Skeletal muscle satellite cell (primary cell): ENCODE measurements around the gene NFAM1.

Experiments used
- H3K27me3 ChIP-seq: 2 replicates; pipeline ENCODE4 v1.7.0; 2013; ENCODE audit warnings: low read length; ENCODE audit not compliant: control insufficient read depth, insufficient read depth
- H3K36me3 ChIP-seq: 2 replicates; pipeline ENCODE4 v1.7.0; 2013; ENCODE audit warnings: mild to moderate bottlenecking, control low read depth, low read length; ENCODE audit not compliant: insufficient read depth
- H3K4me1 ChIP-seq: 2 replicates; pipeline ENCODE4 v1.7.0; 2013; ENCODE audit warnings: low read length; ENCODE audit not compliant: control insufficient read depth, insufficient read depth
- H3K4me2 ChIP-seq: 2 replicates; pipeline ENCODE4 v1.7.0; 2013; ENCODE audit warnings: mild to moderate bottlenecking, low read length
- H3K4me3 ChIP-seq: 2 replicates; pipeline ENCODE4 v1.7.0; 2013; ENCODE audit warnings: low read length
- H3K9ac ChIP-seq: 2 replicates; pipeline ENCODE4 v1.7.0; 2013; ENCODE audit warnings: mild to moderate bottlenecking, low read depth, low read length, moderate library complexity
- H3K9me3 ChIP-seq: replicated peaks from 2 replicates; pipeline ENCODE4 v1.7.0; 2013; ENCODE audit warnings: mild to moderate bottlenecking, control low read depth, low read length

NFAM1 gene

GRCh38 chr22:42361523-42361922 lies 70.7 kb downstream of the NFAM1 start:
- Histone ChIP-seq H3K36me3 (no peaks in the 10 kb centered on the region), H3K4me2 (no peak overlapping the region), H3K27me3 (peaks cover 77% of the 10 kb centered on the region), H3K4me3 (no peak overlapping the region), H3K4me1 (no peaks in the 10 kb centered on the region), H3K9ac (no peak overlapping the region), H3K9me3 (no peaks in the 10 kb centered on the region)

- Histone ChIP-seq H3K9ac (no peak overlapping the region), H3K4me1 (no peaks in the 10 kb centered on the region), H3K4me2 (no peak overlapping the region), H3K27me3 (peaks cover 68% of the 10 kb centered on the region), H3K36me3 (no peaks in the 10 kb centered on the region), H3K4me3 (no peak overlapping the region), H3K9me3 (no peaks in the 10 kb centered on the region)
These were observed 71.9 kb downstream of the NFAM1 start for GRCh38 chr22:42360348-42360747.

GRCh38 chr22:42358643-42359558 lies 73.3 kb downstream of the NFAM1 start:
- Histone ChIP-seq H3K36me3 (no peaks in the 10 kb centered on the region), H3K4me3 (no peak overlapping the region), H3K9me3 (no peaks in the 10 kb centered on the region), H3K4me2 (no peak overlapping the region), H3K27me3 (peaks cover 58% of the 10 kb centered on the region), H3K4me1 (no peaks in the 10 kb centered on the region), H3K9ac (no peak overlapping the region)

- H3K4me2 ChIP-seq, result no peak overlapping the region
- no peaks in the 10 kb centered on the region for H3K36me3 ChIP-seq
- peaks cover 51% of the 10 kb centered on the region for H3K27me3 ChIP-seq
- no peak overlapping the region for H3K4me3 ChIP-seq
- H3K9ac ChIP-seq, result no peak overlapping the region
- H3K4me1 ChIP-seq, result no peaks in the 10 kb centered on the region
- no peaks in the 10 kb centered on the region for H3K9me3 ChIP-seq
These were observed 74.4 kb downstream of the NFAM1 start for GRCh38 chr22:42357634-42358296.

GRCh38 chr22:42357221-42357620 lies 75.0 kb downstream of the NFAM1 start:
- no peaks in the 10 kb centered on the region for H3K4me1 ChIP-seq
- peaks cover 47% of the 10 kb centered on the region for H3K27me3 ChIP-seq
- no peaks in the 10 kb centered on the region for H3K9me3 ChIP-seq
- H3K36me3 ChIP-seq, result no peaks in the 10 kb centered on the region
- no peak overlapping the region for H3K9ac ChIP-seq
- H3K4me3 ChIP-seq, result no peak overlapping the region
- H3K4me2 ChIP-seq, result no peak overlapping the region

DNA sequence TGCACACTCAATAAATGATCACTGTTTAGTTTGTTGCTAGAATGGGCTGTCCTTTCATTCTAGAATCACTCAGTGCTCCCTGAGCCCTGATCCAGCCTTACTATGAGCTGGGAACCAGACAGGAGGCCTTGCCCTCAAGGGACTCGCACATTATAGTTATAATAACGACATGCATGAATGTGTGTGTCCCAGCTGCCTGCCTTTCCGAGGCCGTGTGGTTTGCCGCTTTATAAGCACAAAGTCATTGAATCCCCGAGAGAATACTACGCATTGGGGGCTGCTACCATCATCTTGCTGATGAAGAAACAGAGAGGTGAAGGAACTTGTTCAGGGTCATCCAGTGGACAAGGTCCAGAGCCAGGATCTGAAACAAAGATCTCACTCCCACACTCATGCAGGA lies 75.7 kb downstream of the NFAM1 start:
- Histone ChIP-seq H3K36me3 (no peaks in the 10 kb centered on the region), H3K9ac (no peak overlapping the region), H3K4me2 (no peak overlapping the region), H3K27me3 (peaks cover 42% of the 10 kb centered on the region), H3K9me3 (no peaks in the 10 kb centered on the region), H3K4me3 (no peak overlapping the region), H3K4me1 (no peaks in the 10 kb centered on the region)

GRCh38 chr22:42353883-42354727 lies 78.1 kb downstream of the NFAM1 start:
- peaks cover 25% of the 10 kb centered on the region for H3K27me3 ChIP-seq
- H3K4me2 ChIP-seq, result no peak overlapping the region
- no peaks in the 10 kb centered on the region for H3K4me1 ChIP-seq
- H3K9me3 ChIP-seq, result no peaks in the 10 kb centered on the region
- no peaks in the 10 kb centered on the region for H3K36me3 ChIP-seq
- H3K4me3 ChIP-seq, result no peak overlapping the region
- no peak overlapping the region for H3K9ac ChIP-seq

DNA sequence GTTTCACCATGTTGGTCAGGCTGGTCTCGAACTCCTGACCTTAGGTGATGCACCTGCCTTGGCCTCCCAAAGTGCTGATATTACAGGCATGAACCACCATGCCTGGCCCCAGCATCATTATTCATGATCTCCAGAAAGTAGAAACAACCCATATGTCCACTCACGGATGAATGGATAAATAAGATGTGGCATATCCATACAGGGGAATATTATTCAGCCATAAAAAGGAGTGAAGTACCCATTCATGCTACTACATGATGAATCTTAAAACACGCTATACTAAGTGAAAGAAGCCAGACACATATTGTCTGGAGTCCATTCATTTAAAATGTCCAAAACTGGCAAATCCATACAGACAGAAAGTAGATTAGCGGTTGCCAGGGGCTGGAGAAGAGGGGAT lies 81.8 kb downstream of the NFAM1 start:
- H3K9ac ChIP-seq, result no peak overlapping the region
- H3K36me3 ChIP-seq, result no peaks in the 10 kb centered on the region
- H3K4me3 ChIP-seq, result no peak overlapping the region
- H3K27me3 ChIP-seq, result peaks cover 38% of the 10 kb centered on the region
- H3K9me3 ChIP-seq, result no peaks in the 10 kb centered on the region
- H3K4me1 ChIP-seq, result no peaks in the 10 kb centered on the region
- H3K4me2 ChIP-seq, result no peak overlapping the region

GRCh38 chr22:42347281-42347824 lies 84.8 kb downstream of the NFAM1 start:
- Histone ChIP-seq H3K4me3 (no peak overlapping the region), H3K36me3 (no peaks in the 10 kb centered on the region), H3K4me1 (peaks cover 4% of the 10 kb centered on the region), H3K4me2 (no peak overlapping the region), H3K27me3 (peaks cover 60% of the 10 kb centered on the region), H3K9me3 (no peaks in the 10 kb centered on the region), H3K9ac (no peak overlapping the region)

- H3K4me2 ChIP-seq, result no peak overlapping the region
- no peak overlapping the region for H3K4me3 ChIP-seq
- peaks cover 63% of the 10 kb centered on the region for H3K27me3 ChIP-seq
- no peak overlapping the region for H3K9ac ChIP-seq
- no peaks in the 10 kb centered on the region for H3K36me3 ChIP-seq
- H3K9me3 ChIP-seq, result no peaks in the 10 kb centered on the region
- peaks cover 4% of the 10 kb centered on the region for H3K4me1 ChIP-seq
These were observed 85.5 kb downstream of the NFAM1 start for GRCh38 chr22:42346722-42347121.

- Histone ChIP-seq H3K9ac (no peak overlapping the region), H3K9me3 (no peaks in the 10 kb centered on the region), H3K36me3 (no peaks in the 10 kb centered on the region), H3K4me3 (no peak overlapping the region), H3K4me2 (no peak overlapping the region), H3K4me1 (peaks cover 4% of the 10 kb centered on the region), H3K27me3 (peaks cover 72% of the 10 kb centered on the region)
These were observed 86.7 kb downstream of the NFAM1 start for GRCh38 chr22:42345458-42345857.
